NOMO-1 treated with dmso at 0.1 percent for 144 hours (cell line): ENCODE results near the gene GATAD1.
"Not testable (repeated sequence)": the region's sequence is repeated elsewhere in the genome, so short reads cannot be mapped to it uniquely, and the experiment has no call there.

Experiments used
- DNase-seq: peaks from one replicate; lab custom pipeline; 2025; ENCODE audit not compliant: unreplicated experiment; lab: John Stamatoyannopoulos, UW

The GATAD1 gene

GRCh38 chr7:92479146-92479545 lies 31.9 kb downstream of the GATAD1 start:
- DNase-seq, result not testable (repeated sequence)

- not testable (repeated sequence) for DNase-seq
Measured at GRCh38 chr7:92483624-92484023, 36.3 kb downstream of the GATAD1 start.

GRCh38 chr7:92484226-92484625 lies 36.9 kb downstream of the GATAD1 start:
- not testable (repeated sequence) for DNase-seq

DNA sequence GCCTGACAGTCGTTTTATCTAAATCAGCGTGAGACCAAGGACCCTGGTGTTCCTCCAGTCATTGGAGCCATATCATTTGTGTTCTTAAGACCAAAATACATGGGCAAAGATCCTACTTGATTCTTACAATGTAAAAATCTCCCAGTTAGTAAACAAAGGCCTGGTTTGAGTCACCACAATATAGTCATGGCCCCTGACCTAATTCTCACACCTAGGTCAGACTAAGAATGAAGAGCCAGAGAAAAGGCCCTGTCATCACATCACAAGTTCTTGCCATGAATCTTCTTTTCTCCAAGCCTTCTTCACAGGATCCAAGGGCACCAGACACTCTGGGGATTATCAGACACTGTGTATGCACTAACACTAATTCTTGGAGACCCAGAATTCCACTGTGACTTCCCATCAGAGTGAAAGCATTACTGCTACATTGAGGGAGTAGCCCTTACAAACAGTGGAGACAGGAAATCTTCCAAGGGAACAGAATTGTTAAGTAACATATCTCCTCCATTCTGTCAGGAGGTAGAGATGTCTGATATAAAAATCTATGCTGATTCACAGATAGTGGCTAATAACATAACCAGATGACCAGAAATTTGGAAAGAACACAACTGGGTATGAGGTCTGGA lies 38.1 kb downstream of the GATAD1 start:
- DNase-seq, result no peak

- no peak for DNase-seq
Measured at GRCh38 chr7:92485974-92486373, 38.7 kb downstream of the GATAD1 start.

DNA sequence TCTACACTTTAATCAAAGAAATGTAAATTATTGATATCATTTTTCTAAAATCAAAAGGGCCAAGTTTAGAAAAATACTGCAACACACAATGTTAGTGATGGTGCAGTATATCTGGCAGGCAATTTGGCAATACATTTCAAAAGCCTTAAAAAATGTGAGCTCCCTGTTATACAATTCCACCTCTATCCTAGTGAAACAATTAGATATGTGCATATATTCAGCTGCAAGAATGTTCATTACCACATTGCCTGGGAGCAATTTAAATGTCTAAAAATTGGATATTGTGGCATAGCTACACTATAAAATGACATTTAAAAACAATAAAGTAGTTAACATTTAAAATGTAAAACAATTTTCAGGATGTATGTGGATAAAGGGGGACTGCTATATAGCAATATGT lies 40.5 kb downstream of the GATAD1 start:
- DNase-seq, result no peak

DNA sequence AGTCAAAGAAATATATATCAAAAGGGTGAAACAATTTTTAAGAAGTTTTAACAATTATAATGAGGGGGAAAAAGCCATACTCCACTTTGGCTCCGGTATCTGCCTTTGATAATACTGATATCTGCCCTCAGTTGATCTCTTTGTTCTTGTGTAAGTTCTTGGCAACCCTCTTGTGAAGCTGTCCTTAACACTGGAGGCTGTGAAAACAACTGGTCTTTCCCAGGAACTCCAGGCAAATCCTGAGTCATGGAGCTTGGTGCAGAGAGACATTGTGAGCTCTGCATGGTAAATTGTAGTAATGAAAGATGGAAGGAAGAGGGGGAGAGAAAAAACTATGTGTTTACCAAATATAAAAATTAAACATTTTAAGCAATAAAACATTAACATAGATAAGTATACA lies 42.4 kb downstream of the GATAD1 start:
- no peak for DNase-seq

DNA sequence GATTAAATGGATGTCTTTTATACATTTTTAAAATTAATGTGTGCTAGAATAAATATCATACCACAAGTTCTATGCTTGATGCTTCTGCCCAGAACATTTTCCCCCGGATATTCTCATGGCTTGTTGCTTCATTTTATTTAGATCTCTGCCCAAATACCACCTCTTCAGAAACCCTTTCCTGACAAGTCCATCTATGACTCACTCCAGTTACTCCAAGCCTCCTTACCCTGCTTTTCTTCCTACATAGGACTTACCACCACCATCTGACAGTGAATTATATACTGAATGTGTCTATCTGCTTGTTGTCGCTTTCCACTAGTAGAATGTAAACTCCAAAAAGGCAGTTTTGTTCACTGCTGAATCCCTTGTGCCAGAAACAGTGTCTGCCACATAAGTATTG lies 49.6 kb downstream of the GATAD1 start:
- DNase-seq, result no peak

DNA sequence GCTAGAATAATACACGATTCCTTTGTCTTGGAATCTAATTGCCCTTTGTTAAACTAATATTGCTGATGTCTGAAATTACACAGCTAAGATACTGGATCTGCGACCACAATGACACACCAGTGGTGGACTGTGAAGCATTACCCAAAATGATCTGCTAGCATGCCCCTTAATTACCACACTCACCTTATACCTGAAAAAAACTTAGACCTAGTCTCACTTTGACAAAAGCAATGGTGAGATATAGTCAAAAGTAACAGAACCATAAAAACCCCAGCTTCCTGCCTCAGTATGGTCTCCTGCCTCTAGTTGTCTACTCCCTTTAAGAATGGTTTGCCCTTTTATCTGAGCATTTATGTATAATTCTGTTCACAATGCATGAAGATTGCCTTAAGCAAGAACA lies 51.3 kb downstream of the GATAD1 start:
- DNase-seq, result no peak

GRCh38 chr7:92503767-92504166 lies 56.5 kb downstream of the GATAD1 start:
- DNase-seq, result no peak

GRCh38 chr7:92504563-92504962 lies 57.3 kb downstream of the GATAD1 start:
- no peak for DNase-seq

GRCh38 chr7:92506363-92506762 lies 59.1 kb downstream of the GATAD1 start:
- DNase-seq, result no peak

DNA sequence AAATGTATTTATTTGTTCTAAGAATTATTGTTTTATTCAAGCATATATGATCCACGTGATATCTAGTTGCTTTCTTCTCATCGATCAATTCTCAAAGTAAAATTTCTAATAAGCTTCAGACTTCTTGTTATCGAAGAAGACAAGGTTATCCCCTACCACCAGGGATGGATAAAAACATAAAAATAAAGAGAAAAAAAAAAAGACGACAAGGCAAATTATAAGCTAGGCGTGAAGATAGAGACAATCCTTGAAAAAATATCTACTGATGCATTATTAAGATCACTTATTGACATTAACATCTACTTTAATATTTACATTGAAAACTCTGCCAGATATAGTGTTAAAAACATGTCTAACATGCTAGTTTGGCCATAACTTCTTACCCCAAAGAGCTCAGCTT lies 61.7 kb downstream of the GATAD1 start:
- no peak for DNase-seq
